ENCODE results near the gene ACADSB. TPM values are rescaled to one million over a fixed set of nuclear protein-coding genes. Genes with fewer than 3 reads are reported as not detected.

ACADSB gene
- total and polyA plus RNA-seq, 12 donors: 6.8 to 114 (median 94.3) TPM

- TF ChIP-seq, protein P1, sequence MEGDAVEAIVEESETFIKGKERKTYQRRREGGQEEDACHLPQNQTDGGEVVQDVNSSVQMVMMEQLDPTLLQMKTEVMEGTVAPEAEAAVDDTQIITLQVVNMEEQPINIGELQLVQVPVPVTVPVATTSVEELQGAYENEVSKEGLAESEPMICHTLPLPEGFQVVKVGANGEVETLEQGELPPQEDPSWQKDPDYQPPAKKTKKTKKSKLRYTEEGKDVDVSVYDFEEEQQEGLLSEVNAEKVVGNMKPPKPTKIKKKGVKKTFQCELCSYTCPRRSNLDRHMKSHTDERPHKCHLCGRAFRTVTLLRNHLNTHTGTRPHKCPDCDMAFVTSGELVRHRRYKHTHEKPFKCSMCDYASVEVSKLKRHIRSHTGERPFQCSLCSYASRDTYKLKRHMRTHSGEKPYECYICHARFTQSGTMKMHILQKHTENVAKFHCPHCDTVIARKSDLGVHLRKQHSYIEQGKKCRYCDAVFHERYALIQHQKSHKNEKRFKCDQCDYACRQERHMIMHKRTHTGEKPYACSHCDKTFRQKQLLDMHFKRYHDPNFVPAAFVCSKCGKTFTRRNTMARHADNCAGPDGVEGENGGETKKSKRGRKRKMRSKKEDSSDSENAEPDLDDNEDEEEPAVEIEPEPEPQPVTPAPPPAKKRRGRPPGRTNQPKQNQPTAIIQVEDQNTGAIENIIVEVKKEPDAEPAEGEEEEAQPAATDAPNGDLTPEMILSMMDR (IDR thresholded peaks at IDR 0.05): no peak
- intact Hi-C loops (cut with DNase I): loop anchor here in 1 of 10 donors (10.0 kb wide), 1 partner anchor 171 kb away; the partner anchor contains the start of gene BUB3
- 94 to 96% methylated on average over 6 of the region's 6 CpGs for WGBS, 2 donors
- Histone ChIP-seq H3K27me3 (no peaks in the 10 kb centered on the region), H3K4me1 (peaks cover 0 to 17% (median 11%) of the 10 kb centered on the region in 9 donors), H3K36me3 (peaks cover 0 to 31% (median 0%) of the 10 kb centered on the region in 9 donors), H3K27ac (no peak overlapping the region), H3K4me3 (no peak overlapping the region), H3K9me3 (no peaks in the 10 kb centered on the region)
- ATAC-seq (no peak), DNase-seq (no peak)
Measured at GRCh38 chr10:122983898-122984297, 24.9 kb upstream of the ACADSB start.

GRCh38 chr10:122984708-122985107, 24.1 kb upstream of the ACADSB start:
- peaks cover 0 to 34% (median 0%) of the 10 kb centered on the region in 9 donors for H3K36me3 ChIP-seq
- 97 to 98% methylated on average over 2 of the region's 2 CpGs for WGBS, 2 donors
- intact Hi-C loops (cut with DNase I): loop anchor here in 1 of 10 donors (10.0 kb wide), 1 partner anchor 170 kb away; the partner anchor contains the start of gene BUB3
- DNase-seq (no peak), ATAC-seq (no peak)
- H3K27ac ChIP-seq: no peak overlapping the region
- no peak overlapping the region for H3K4me3 ChIP-seq
- peaks cover 0 to 13% (median 8%) of the 10 kb centered on the region in 9 donors for H3K4me1 ChIP-seq
- H3K27me3 ChIP-seq: no peaks in the 10 kb centered on the region
- TF ChIP-seq, protein P1 (IDR thresholded peaks at IDR 0.05): no peak
- H3K9me3 ChIP-seq: no peaks in the 10 kb centered on the region

DNA sequence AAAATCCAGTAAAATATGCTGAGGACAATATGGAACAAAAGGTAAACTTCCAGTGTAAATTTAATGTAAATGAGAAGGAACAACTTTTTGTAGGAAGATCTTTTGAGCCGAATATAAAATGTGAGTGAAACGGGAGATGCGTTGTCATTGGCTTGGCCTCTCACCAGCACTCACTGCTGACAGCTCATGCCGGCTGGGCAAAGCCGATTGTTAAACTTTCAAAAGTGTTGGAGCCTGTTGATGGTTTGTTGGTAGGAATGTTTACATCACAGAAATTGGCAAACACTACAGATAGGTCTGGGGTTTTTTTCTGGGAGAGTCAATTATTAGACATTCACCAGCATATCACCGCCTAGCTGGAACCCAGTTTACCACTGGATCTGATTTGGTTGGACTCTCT, 22.5 kb upstream of the ACADSB start:
- Histone ChIP-seq H3K4me3 (no peak overlapping the region), H3K36me3 (peaks cover 0 to 50% (median 0%) of the 10 kb centered on the region in 9 donors), H3K9me3 (no peaks in the 10 kb centered on the region), H3K27ac (no peak overlapping the region), H3K27me3 (no peaks in the 10 kb centered on the region), H3K4me1 (peaks cover 0 to 3% (median 0%) of the 10 kb centered on the region in 9 donors)
- intact Hi-C loops (cut with DNase I): loop anchor here in 1 of 10 donors (10.0 kb wide), 1 partner anchor 168 kb away; the partner anchor contains the start of gene BUB3
- ATAC-seq (no peak), DNase-seq (no peak)
- TF ChIP-seq, protein P1 (IDR thresholded peaks at IDR 0.05): no peak
- WGBS, 2 donors: 89 to 93% methylated on average over 6 of the region's 6 CpGs

GRCh38 chr10:122988501-122988900, 20.3 kb upstream of the ACADSB start:
- TF ChIP-seq, protein P1 (IDR thresholded peaks at IDR 0.05): no peak
- no peaks in the 10 kb centered on the region for H3K9me3 ChIP-seq
- no peak overlapping the region for H3K4me3 ChIP-seq
- H3K27ac ChIP-seq: no peak overlapping the region
- peaks cover 0 to 68% (median 6%) of the 10 kb centered on the region in 9 donors for H3K36me3 ChIP-seq
- intact Hi-C loops (cut with DNase I): loop anchor here in 1 of 10 donors (10.0 kb wide), 1 partner anchor 166 kb away; the partner anchor contains the start of gene BUB3
- ATAC-seq (no peak), DNase-seq (no peak)
- 61 to 64% methylated on average over 2 of the region's 2 CpGs for WGBS, 2 donors
- H3K4me1 ChIP-seq: no peaks in the 10 kb centered on the region
- no peaks in the 10 kb centered on the region for H3K27me3 ChIP-seq

Measured in heart right ventricle (tissue), 16 donors.